GM21723 (cell line): ENCODE data around the gene CAND2.

Experiments
- ATAC-seq: cut with Tn5 transposase; IDR thresholded peaks from one replicate; pipeline ENCODE4 v1.9.1; 2021; ENCODE audit warnings: mild to moderate bottlenecking, moderate library complexity; ENCODE audit not compliant: unreplicated experiment

CAND2 gene

DNA sequence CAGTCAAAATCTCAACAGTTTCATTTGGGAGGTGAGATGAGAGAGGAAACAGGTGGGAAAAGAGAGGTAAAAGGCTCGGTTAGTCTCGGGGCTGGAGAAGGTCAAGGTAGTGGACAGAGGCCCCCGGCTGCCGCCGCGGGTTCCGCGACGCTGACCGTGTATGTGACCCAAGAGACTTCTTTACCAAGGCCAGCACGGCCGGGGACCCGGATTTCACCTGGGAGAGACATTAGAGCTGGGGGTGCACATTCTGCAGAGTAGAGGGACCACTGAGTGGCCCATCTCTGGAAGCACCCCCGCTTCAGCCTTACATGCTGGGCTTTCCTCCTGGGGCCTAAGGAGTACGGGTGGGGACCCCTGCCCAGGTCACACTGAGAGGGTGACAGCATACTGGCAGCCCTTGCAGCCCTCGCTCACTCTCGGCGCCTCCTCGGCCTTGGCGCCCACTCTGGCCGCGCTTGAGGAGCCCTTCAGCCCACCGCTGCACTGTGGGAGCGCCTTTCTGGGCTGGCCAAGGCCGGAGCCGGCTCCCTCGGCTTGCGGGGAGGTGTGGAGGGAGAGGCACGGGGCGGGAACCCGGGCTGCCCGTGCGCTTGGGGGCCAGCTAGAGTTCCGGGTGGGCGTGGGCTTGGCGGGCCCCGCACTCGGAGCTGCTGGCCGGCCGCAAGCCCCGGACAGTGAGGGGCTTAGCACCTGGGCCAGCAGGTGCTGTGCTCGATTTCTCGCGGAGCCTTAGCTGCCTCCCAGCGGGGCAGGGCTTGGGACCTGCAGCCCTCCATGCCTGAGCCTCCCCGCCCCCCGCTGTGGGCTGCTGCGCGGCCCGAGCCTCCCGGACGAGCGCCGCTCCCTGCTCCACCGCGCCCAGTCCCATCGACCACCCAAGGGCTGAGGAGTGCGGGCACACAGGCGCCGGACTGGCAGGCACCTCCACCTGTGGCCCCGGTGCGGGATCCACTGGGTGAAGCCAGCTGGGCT is 86.1 kb downstream of the CAND2 start:
- ATAC-seq: no peak

DNA sequence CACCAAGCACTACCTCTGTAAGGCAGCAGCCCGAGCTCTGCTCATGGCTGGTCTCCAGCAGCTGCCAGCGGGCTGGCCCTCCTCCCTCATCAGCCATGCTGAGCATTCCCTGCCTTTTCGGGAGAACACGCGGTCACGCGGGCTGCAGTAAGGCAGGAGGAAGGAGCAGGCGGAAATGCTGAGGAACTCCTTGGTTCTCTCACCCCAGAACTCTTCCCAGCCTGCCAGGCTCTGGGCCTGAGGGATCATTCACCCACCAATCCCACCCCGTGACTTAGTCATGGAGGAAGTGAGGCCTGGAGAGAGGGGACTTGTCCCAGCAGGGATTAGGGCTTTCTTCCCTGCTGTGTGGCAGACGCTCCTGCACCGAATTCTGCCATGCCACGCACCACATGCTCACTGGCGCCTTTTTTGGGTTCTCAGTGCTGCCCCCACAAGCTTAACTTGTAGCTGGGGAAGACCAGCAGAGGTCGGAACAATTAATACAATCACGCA is 87.8 kb downstream of the CAND2 start:
- ATAC-seq: no peak
